Ishikawa (cell line): ENCODE measurements around the gene ACTN4.

ENCODE experiments used
- CEBPB ChIP-seq: IDR thresholded peaks from 2 replicates; pipeline ENCODE4 v1.6.1; 2012
- EP300 ChIP-seq: IDR thresholded peaks from 2 replicates; pipeline ENCODE4 v1.6.1; 2012; ENCODE audit warnings: borderline replicate concordance
- MAX ChIP-seq: IDR thresholded peaks from 2 replicates; pipeline ENCODE4 v1.6.1; 2012
- RAD21 ChIP-seq: IDR thresholded peaks from 2 replicates; pipeline ENCODE4 v1.6.1; 2012; ENCODE audit warnings: low read depth
- REST ChIP-seq: IDR thresholded peaks from 2 replicates; pipeline ENCODE4 v1.6.1; 2012; ENCODE audit warnings: low read depth, mild to moderate bottlenecking
- ZBTB7A ChIP-seq: IDR thresholded peaks from 2 replicates; pipeline ENCODE4 v1.6.1; 2012; ENCODE audit warnings: low read depth

GRCh38 chr19:38704488-38705026, 57.1 kb downstream of the ACTN4 start:
- TF ChIP-seq REST, result no peak
- no peak for TF ChIP-seq EP300
- no peak for TF ChIP-seq CEBPB
- no peak for TF ChIP-seq RAD21
- TF ChIP-seq ZBTB7A, result no peak
- TF ChIP-seq MAX, result no peak
